GM21576 (cell line): Measurements from ENCODE around the gene KCNE4.

Experiments
- ATAC-seq: cut with Tn5 transposase; IDR thresholded peaks from one replicate; pipeline ENCODE4 v1.9.1; 2021; ENCODE audit warnings: mild to moderate bottlenecking, moderate library complexity; ENCODE audit not compliant: unreplicated experiment

The KCNE4 gene

DNA sequence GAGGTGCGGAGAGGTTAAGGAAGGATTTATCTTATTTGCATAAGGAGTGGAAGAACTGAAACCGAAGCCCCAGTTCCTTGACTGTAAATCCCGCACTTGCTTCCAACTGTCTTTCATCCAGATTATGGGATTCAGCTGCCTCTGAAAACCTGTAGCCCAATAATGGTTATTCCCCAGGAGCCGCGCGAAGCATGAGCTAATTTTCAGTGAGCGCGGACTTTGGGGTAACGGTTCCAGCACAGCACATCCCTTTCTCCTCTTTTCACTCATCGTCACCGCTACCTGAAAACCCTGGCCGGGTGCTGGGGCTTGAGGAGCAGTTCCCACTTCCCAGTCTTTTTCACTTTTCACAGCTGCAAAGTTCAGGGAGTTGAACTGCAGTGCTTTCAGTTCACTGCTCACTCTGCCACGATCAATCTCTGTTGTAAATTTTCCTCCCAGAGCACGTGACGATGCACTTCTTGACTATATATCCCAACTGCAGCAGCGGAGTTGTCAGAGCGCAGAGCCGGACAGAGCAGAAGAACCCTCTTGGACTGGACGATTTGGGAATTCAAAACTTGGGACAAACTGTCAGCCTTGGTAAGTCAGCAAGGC lies at the start of gene KCNE4:
Gene KCNE4 (plus strand): TSS at position 498 of the 597 bp plus-strand sequence. CDS start 641 bp downstream, outside the sequence.
- no peak for ATAC-seq

- no peak for ATAC-seq
Observed at GRCh38 chr2:223003191-223003590, 48.8 kb upstream of the KCNE4 start.

DNA sequence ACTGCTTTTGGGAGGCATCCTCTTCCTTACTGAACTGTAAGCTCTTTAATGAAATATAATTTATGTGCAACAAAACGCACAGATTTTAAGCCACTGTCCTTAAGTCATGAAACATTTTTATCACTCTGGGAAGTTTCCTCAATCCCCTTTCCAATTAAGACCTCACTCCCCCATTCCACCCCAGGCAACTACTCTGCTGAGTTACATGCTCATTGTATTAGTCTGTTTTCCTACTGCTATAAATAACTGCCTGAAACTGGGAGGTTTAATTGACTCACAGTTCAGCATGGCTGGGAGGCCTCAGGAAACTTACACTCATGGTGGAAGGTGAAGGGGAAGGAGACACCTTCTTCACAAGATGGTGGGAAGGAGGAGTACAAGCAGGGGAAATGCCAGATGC lies 46.5 kb upstream of the KCNE4 start:
- no peak for ATAC-seq

DNA sequence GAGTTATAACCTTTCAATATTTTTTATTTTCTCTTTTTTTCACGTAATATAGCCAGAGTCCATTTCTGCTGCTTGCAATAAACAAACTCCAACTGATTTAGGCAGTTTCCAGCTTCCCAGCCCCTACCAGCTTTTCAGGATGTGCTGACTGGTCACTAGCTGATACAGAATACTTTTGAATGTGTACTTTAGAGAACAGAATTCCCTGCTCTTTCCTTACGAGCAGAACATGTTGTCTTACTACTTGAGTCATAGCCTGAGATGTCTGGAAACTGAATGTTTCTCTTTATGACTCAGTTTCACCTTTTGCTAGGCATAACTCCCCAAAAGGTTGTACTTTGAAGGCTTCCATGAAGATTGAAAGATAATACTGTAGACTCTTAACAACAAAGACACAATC lies 44.5 kb upstream of the KCNE4 start:
- no peak for ATAC-seq

- no peak for ATAC-seq
Observed at GRCh38 chr2:223008162-223008561, 43.8 kb upstream of the KCNE4 start.

DNA sequence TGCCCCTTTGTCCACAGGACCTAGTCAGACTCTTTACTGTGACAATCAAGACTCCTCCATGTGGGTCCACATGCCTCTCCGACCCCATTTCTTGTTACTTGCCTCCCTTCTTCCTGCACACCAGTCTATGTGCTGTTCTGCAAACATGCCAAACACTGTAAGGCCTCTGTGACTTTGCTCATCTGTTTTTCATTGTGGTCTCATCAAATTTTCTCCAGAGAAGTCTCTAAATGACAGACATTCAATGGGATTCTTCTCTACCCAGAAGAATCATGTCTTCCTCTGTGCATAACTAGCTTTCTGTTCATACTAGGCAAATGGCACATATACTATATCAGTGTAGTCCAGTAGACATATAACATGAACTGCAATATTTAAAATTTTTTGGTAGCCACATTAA lies 43.0 kb upstream of the KCNE4 start:
- ATAC-seq = no peak

GRCh38 chr2:223010641-223011040 lies 41.3 kb upstream of the KCNE4 start:
- ATAC-seq = no peak

DNA sequence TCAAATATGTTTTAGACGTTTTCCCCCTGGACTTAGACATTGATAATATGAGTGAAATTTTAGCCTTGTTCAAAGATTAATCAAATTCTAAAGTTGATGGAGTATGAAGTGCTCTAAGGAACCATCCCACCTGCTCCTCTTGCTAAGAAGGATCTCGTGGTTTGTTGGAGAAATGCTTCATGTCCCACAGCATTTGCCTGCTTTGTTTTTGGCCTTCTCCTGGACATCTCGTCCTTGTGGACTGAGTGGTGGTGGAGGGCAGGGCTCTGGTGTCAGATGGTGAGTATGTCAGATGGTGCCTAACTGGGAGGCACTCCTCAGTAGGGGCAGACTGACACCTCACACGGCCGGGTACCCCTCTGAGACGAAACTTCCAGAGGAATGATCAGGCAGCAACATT lies 39.7 kb upstream of the KCNE4 start:
- no peak for ATAC-seq

DNA sequence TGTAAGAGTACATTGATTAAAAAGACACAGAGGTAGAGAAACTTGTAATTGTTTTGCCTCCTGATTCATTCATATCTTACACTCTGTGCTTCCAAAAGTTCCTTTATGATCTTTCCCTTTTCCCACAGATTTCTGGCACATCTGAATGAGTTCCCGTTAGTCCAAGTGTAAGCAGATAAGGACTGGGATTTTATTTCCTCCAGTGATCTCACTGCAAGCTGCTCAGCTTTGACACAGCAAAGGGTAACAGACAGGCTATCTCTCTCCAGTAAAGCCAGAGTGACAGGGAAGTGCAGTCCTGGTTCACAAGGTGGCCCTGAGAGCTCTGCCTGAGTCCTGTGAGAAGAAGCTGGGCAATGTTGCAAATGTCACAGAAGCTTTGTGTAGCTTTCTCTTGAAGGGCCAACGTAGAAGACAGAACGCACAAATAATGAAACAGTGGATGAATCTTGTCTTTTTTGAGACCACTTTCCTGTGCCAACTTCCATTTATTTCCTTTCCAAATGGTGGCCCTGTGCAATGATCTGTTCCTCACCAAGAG lies 32.5 kb upstream of the KCNE4 start:
- ATAC-seq = no peak

GRCh38 chr2:223019987-223020717 lies 31.8 kb upstream of the KCNE4 start:
- no peak for ATAC-seq

- no peak for ATAC-seq
Observed at GRCh38 chr2:223020971-223021675, 30.9 kb upstream of the KCNE4 start.

DNA sequence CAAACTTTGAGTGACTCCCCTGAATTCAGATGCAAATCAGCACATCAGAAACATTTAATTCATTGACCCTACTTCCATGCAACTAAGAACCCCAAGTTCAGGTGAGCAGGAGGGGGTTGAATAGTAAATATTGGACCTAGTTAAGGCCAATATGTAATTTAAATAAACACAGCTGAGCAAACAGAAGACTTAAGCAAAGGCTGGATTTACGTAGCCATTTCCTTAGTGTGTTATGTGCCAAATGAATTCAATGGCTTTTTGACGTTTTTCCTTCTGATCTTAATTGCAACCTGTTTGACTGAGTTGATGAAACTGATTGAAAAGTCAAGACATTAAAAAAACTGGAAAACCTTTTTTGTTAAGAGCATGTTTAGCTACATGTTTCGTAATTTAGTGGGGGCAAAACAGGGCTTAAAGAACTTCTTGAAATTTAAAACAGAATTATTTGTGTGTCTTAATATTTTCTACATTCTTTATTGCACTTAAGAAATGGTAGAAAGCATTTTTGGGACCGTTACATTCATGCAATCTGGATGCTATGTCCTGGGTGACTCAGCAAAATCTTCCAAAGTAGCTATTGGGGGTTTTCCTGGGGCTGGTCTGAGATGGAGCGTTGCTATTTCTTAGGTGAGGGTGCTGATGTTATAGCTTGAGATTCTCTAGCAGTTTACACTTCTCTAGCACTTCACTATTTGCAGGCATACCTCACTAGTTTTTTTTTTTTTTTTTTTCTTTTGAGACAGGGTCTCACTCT lies 25.5 kb upstream of the KCNE4 start:
- ATAC-seq = no peak

GRCh38 chr2:223027442-223027841 lies 24.5 kb upstream of the KCNE4 start:
- ATAC-seq = no peak

- no peak for ATAC-seq
Observed at GRCh38 chr2:223029287-223029686, 22.7 kb upstream of the KCNE4 start.

GRCh38 chr2:223032187-223033142 lies 19.5 kb upstream of the KCNE4 start:
- ATAC-seq = no peak

- no peak for ATAC-seq
Observed at GRCh38 chr2:223034221-223034975, 17.6 kb upstream of the KCNE4 start.

- ATAC-seq = no peak
Observed at GRCh38 chr2:223036790-223037444, 15.1 kb upstream of the KCNE4 start.

DNA sequence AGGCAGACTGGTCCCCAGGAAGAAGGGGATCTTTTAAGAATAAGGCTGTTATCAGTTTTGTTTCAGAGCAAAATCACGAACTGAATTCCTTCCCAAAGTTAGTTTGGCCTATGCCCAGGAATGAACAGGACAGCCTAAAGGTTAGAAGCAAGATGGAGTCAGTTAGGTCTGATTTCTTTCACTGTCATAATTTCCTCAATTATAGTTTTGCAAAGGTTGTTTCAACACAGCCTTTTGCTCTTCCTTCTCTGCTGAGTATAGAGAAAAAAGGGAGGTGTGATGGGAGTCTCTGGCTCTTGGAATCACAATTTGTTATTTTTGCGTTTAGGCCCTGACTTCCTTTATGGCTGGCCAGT lies 14.6 kb upstream of the KCNE4 start:
- ATAC-seq = no peak

GRCh38 chr2:223039618-223040017 lies 12.4 kb upstream of the KCNE4 start:
- no peak for ATAC-seq
